Panc1 (cell line): ENCODE measurements around the gene CCSAP. TPM values are rescaled to one million over a fixed set of nuclear protein-coding genes. Genes with fewer than 3 reads are reported as not detected.

Experiments
- ATAC-seq: fragments of 200-7000 bp; cut with Tn5 transposase; 2 replicates; pipeline ENCODE4 v1.9.1; 2020; ENCODE audit warnings: mild to moderate bottlenecking, moderate library complexity
- BruUV-seq: library from RNA; stranded (reverse); fragments of 400-500 nt; replicated peaks from 2 replicates; lab custom pipeline; 2021; lab: Mats Ljungman, UMichigan
- CTCF ChIA-PET: fragments of 300-600 bp; sonication (Branson Sonifier 250); formaldehyde crosslinking; loops from one replicate; lab custom pipeline; 2022; ENCODE audit warnings: antibody characterized with exemption; lab: Charles Lee
- POLR2A ChIA-PET: fragments of 300-600 bp; sonication (Branson Sonifier 250); formaldehyde crosslinking; loops from one replicate; lab custom pipeline; 2022; ENCODE audit warnings: antibody characterized with exemption; lab: Charles Lee
- DNase-seq: peaks from one replicate; pipeline ENCODE4 v3.0.0-alpha.2; 2010; ENCODE audit warnings: low read depth, low spot score
- H3K27ac ChIP-seq: 2 replicates; pipeline ENCODE4 v1.5.1; 2011; ENCODE audit warnings: mild to moderate bottlenecking, low read length, inconsistent platforms
- H3K27me3 ChIP-seq: fragments of 200-500 bp; sonication (Bioruptor generic); 2 replicates; pipeline ENCODE4 v1.6.0; 2014; ENCODE audit warnings: low read length, inconsistent platforms; ENCODE audit not compliant: control insufficient read depth, insufficient read depth
- H3K36me3 ChIP-seq: fragments of 200-500 bp; sonication (Bioruptor generic); 2 replicates; pipeline ENCODE4 v1.5.1; 2014; ENCODE audit warnings: inconsistent platforms, mild to moderate bottlenecking, low read length, moderate library complexity; ENCODE audit not compliant: control insufficient read depth, insufficient read depth
- H3K4me1 ChIP-seq: 2 replicates; pipeline ENCODE4 v1.5.1; 2011; ENCODE audit warnings: inconsistent platforms, mild to moderate bottlenecking, low read length, moderate library complexity; ENCODE audit not compliant: control insufficient read depth, insufficient read depth
- H3K4me3 ChIP-seq, 2 experiments: 2 replicates each; pipeline ENCODE4 v1.5.1; 2011 to 2012; ENCODE audit warnings: low read depth in 2 of 2, low read length in 2 of 2, mild to moderate bottlenecking in 2 of 2, inconsistent platforms in 1 of 2, moderate library complexity in 1 of 2
- H3K9me3 ChIP-seq: fragments of 200-500 bp; sonication (Bioruptor generic); 2 replicates; pipeline ENCODE4 v1.5.1; 2014; ENCODE audit warnings: low read depth, mild to moderate bottlenecking, inconsistent platforms, low read length, moderate library complexity; ENCODE audit not compliant: control insufficient read depth, insufficient read depth
- POLR2AphosphoS5 ChIP-seq: IDR thresholded peaks from 2 replicates; pipeline ENCODE4 v1.6.1; 2012; ENCODE audit warnings: mild to moderate bottlenecking, low read depth, low read length, moderate library complexity
- SIN3A ChIP-seq: IDR thresholded peaks from 2 replicates; pipeline ENCODE4 v1.6.1; 2012; ENCODE audit warnings: low read depth, mild to moderate bottlenecking, low read length, moderate library complexity, borderline replicate concordance; ENCODE audit not compliant: insufficient read depth
- TCF7L2 ChIP-seq: IDR thresholded peaks from 2 replicates; pipeline ENCODE4 v1.6.1; 2011; ENCODE audit warnings: mild to moderate bottlenecking, low read depth, low read length, inconsistent platforms
- in situ Hi-C: cut with HindIII; loops from 2 replicates; pipeline ENCODE4 v1.10.0; 2016; ENCODE audit warnings: low sequenced_read_pairs, low pct_unique_long_range_greater_than_20kb
- intact Hi-C: fragments of 100-400 bp; cut with micrococcal nuclease; formaldehyde crosslinking; loops from one replicate; pipeline ENCODE4 v1.10.0; 2022; ENCODE audit not compliant: unreplicated experiment
- total RNA-seq: library from RNA; stranded (reverse); gene quantifications from one replicate; pipeline ENCODE4 v1.2.1, GENCODE V29; 2021; ENCODE audit not compliant: unreplicated experiment
- TF ChIP-seq, protein P1 (sequence below), 2 experiments: IDR thresholded peaks; 2 replicates each; pipeline ENCODE4 v1.6.1; 2011 to 2012; ENCODE audit warnings: low read depth in 2 of 2, control low read depth in 1 of 2, low read length in 1 of 2, mild to moderate bottlenecking in 1 of 2, moderate library complexity in 1 of 2; ENCODE audit not compliant: insufficient read depth in 1 of 2
- TF ChIP-seq, protein P2 (sequence below): fragments of 450-650 bp; IDR thresholded peaks from 2 replicates; pipeline ENCODE4 v1.5.1; 2017; ENCODE audit warnings: mild to moderate bottlenecking

The CCSAP gene
- total RNA-seq, 1 experiment from 2014 or later, result 11.6 TPM

DNA sequence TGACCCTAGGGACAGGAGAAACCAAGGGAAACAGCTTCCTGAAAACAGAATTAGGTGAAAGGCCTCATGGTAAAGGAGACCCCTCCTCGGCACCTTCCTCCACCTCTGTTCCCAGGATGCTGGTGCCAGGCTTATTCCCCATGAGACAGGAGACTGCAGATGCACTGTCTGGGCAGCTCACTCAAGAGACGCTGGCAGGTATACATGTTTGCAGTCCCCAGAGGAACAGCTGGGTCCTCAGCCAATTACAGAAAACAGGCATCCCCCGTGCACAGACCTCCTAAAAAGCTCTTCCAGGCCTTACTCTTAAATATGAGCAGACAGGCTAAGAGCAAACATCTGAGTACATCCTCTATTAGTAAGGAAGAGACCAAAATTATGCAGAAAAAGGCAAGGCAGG, 6.5 kb downstream of the CCSAP start:
- CTCF ChIA-PET, result interaction anchor here (0.6 kb wide), 1 partner anchor 25 kb away, joined by 11 read pairs; no protein-coding TSS in a partner anchor
- in situ Hi-C loops, result no loop called here

DNA sequence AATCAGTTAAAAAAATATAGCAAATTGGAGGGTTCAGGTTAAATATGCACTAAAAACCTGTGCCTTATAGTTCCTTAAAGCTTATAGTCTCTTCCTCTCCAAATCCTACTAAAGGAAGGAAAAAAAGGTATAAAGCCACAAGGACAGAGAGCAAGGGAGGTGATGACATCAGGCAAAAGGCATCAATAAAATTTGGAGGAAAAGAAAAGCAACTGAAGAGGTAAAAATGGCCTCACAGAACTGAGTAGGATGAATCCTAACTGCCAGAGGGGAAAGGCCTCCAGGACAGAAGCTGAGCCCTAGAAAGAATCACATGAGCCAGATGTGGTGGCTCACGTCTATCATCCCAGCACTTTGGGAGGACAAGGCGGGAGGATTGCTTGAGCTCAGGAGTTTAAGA, 8.1 kb downstream of the CCSAP start:
- Histone ChIP-seq H3K4me1 (peaks cover 12% of the 10 kb centered on the region; the same call in 1 of the 2 replicates), H3K27ac (no peak overlapping the region), H3K4me3 (no peak overlapping the region), H3K36me3 (no peaks in the 10 kb centered on the region), H3K27me3 (no peaks in the 10 kb centered on the region), H3K9me3 (peaks cover 8% of the 10 kb centered on the region; the same call in 1 of the 2 replicates)
- TF ChIP-seq, protein P1, sequence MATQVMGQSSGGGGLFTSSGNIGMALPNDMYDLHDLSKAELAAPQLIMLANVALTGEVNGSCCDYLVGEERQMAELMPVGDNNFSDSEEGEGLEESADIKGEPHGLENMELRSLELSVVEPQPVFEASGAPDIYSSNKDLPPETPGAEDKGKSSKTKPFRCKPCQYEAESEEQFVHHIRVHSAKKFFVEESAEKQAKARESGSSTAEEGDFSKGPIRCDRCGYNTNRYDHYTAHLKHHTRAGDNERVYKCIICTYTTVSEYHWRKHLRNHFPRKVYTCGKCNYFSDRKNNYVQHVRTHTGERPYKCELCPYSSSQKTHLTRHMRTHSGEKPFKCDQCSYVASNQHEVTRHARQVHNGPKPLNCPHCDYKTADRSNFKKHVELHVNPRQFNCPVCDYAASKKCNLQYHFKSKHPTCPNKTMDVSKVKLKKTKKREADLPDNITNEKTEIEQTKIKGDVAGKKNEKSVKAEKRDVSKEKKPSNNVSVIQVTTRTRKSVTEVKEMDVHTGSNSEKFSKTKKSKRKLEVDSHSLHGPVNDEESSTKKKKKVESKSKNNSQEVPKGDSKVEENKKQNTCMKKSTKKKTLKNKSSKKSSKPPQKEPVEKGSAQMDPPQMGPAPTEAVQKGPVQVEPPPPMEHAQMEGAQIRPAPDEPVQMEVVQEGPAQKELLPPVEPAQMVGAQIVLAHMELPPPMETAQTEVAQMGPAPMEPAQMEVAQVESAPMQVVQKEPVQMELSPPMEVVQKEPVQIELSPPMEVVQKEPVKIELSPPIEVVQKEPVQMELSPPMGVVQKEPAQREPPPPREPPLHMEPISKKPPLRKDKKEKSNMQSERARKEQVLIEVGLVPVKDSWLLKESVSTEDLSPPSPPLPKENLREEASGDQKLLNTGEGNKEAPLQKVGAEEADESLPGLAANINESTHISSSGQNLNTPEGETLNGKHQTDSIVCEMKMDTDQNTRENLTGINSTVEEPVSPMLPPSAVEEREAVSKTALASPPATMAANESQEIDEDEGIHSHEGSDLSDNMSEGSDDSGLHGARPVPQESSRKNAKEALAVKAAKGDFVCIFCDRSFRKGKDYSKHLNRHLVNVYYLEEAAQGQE (IDR thresholded peaks at IDR 0.05; ENCODE audit: insufficient read depth in 1 of 2, low read depth in 2 of 2, low read length in 1 of 2), result no peak
- intact Hi-C loops (no loop called here), in situ Hi-C loops (no loop called here)
- ATAC-seq (no peak), DNase-seq (no peak)
- ChIA-PET POLR2A (no interaction called here), CTCF (no interaction called here)
- BruUV-seq, result no TSS peak

More for the DNA sequence above, 6.5 kb downstream of the CCSAP start:
- Histone ChIP-seq H3K27me3 (no peaks in the 10 kb centered on the region), H3K4me1 (peaks cover 19% of the 10 kb centered on the region), H3K9me3 (peaks cover 8% of the 10 kb centered on the region; the same call in 1 of the 2 replicates), H3K27ac (no peak overlapping the region), H3K4me3 (no peak overlapping the region), H3K36me3 (no peaks in the 10 kb centered on the region)
- no TSS peak for BruUV-seq
- POLR2A ChIA-PET, result no interaction called here
- ATAC-seq (no peak), DNase-seq (no peak)
- intact Hi-C loops, result no loop called here
- TF ChIP-seq, protein P1 (IDR thresholded peaks at IDR 0.05; ENCODE audit: insufficient read depth in 1 of 2, low read depth in 2 of 2, low read length in 1 of 2), result no peak
- TF ChIP-seq TCF7L2 (no peak), SIN3A (no peak), POLR2AphosphoS5 (no peak)
- TF ChIP-seq, protein P2, sequence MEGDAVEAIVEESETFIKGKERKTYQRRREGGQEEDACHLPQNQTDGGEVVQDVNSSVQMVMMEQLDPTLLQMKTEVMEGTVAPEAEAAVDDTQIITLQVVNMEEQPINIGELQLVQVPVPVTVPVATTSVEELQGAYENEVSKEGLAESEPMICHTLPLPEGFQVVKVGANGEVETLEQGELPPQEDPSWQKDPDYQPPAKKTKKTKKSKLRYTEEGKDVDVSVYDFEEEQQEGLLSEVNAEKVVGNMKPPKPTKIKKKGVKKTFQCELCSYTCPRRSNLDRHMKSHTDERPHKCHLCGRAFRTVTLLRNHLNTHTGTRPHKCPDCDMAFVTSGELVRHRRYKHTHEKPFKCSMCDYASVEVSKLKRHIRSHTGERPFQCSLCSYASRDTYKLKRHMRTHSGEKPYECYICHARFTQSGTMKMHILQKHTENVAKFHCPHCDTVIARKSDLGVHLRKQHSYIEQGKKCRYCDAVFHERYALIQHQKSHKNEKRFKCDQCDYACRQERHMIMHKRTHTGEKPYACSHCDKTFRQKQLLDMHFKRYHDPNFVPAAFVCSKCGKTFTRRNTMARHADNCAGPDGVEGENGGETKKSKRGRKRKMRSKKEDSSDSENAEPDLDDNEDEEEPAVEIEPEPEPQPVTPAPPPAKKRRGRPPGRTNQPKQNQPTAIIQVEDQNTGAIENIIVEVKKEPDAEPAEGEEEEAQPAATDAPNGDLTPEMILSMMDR, result no peak
